ENCODE measurements around the gene CCDC158. TPM values are rescaled to one million over a fixed set of nuclear protein-coding genes. Genes with fewer than 3 reads are reported as not detected.

The CCDC158 gene
- total and polyA plus RNA-seq, 2 donors (not counting 3 experiments of a cell fraction or from before 2014, with no cell fraction given): not detected

DNA sequence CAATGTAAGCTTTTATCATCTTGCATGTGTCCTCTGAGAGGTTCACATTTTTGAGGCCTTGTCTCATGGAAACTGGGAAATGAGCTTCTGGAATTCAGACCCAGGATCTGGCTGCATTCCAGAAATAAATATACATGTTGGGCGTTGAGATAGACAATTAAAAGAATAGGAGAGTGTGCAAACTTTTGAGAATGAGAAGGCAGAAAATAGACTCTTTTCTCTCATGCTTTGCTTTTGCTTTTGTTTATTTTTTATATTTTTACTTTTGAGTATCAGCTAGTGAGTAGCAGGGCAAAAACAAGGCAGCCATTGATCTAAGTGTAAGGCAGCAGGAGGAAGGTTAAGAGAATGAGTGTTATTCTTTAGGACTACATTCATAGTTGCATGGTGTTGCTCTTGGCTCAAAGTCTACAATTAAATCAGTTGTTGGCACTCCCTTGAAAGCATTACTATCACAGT is 26.5 kb upstream of the CCDC158 start:
- ChIA-PET POLR2A (no interaction called here), CTCF (interaction anchor here (1.0 to 2.6 kb wide), 3 partner anchors 8 to 57 kb away, joined by 3 to 12 read pairs (median 3); partner anchors contain the start of gene CCDC158)
- no peak overlapping the region for H2AFZ ChIP-seq (ENCODE audit: low read depth, low read length)
- no TSS peak for BruUV-seq (replicated peaks)
- H3K4me1 ChIP-seq (ENCODE audit: control insufficient read depth, extremely low read depth, insufficient read depth, low read length): peaks cover 24% of the 10 kb centered on the region
- no peak overlapping the region for H3K9ac ChIP-seq (replicated peaks; ENCODE audit: extremely low read depth, insufficient read depth, low read length)
- H3K36me3 ChIP-seq (ENCODE audit: control insufficient read depth in 2 of 2, extremely low read depth in 1 of 2, insufficient read depth in 2 of 2, low read length in 2 of 2): no peaks in the 10 kb centered on the region
- H4K20me1 ChIP-seq (replicated peaks; ENCODE audit: control insufficient read depth, extremely low read depth, insufficient read depth, low read length): no peaks in the 10 kb centered on the region
- peak; percentile 83 for DNase-seq (ENCODE audit: low read depth, low spot score)
- intact Hi-C loops (cut with micrococcal nuclease) (no loop called here), dilution Hi-C loops (cut with MboI; ENCODE audit: extremely low pct_ligation_motif_present, low sequenced_read_pairs) (no loop called here)
- no peak overlapping the region for H3K27ac ChIP-seq (ENCODE audit: insufficient read depth, low read depth, low read length)
- no peaks in the 10 kb centered on the region for H3K9me3 ChIP-seq (replicated peaks; ENCODE audit: control insufficient read depth, insufficient read depth, low read length)
- peaks cover 12 to 19% of the 10 kb centered on the region in 2 experiments for H3K27me3 ChIP-seq (ENCODE audit: control insufficient read depth in 2 of 2, insufficient read depth in 2 of 2, low read length in 2 of 2)
- TF ChIP-seq JUN (IDR thresholded peaks at IDR 0.05; ENCODE audit: borderline replicate concordance, insufficient read depth, insufficient read length, low read depth) (no peak), POLR2AphosphoS5 (IDR thresholded peaks at IDR 0.05; ENCODE audit: insufficient read depth, low read depth, low read length) (no peak), MYC (IDR thresholded peaks at IDR 0.05; ENCODE audit: low read depth, low read length) (no peak), FOS (IDR thresholded peaks at IDR 0.05; ENCODE audit: borderline replicate concordance, insufficient read depth, low read length) (no peak), GATA2 (IDR thresholded peaks at IDR 0.05; ENCODE audit: insufficient read depth, insufficient read length, low read depth, low read length) (no peak)
- no peaks in the 10 kb centered on the region for H3K9me1 ChIP-seq (replicated peaks; ENCODE audit: control insufficient read depth, extremely low read depth, insufficient read depth, low read length)
- H3K4me2 ChIP-seq (ENCODE audit: insufficient read depth, low read length): no peak overlapping the region
- FAIRE-seq: peak; percentile 69
- H3K4me3 ChIP-seq (replicated peaks in 1 of 3; ENCODE audit: insufficient read depth in 1 of 3, low read depth in 1 of 3, low read length in 3 of 3): no peak overlapping the region
- no peaks in the 10 kb centered on the region for H3K79me2 ChIP-seq (ENCODE audit: control insufficient read depth, insufficient read depth, low read length)

- no peaks in the 10 kb centered on the region for H3K9me1 ChIP-seq (replicated peaks; ENCODE audit: control insufficient read depth, extremely low read depth, insufficient read depth, low read length)
- H3K9me3 ChIP-seq (replicated peaks; ENCODE audit: control insufficient read depth, insufficient read depth, low read length): no peaks in the 10 kb centered on the region
- intact Hi-C loops (cut with micrococcal nuclease) (no loop called here), dilution Hi-C loops (cut with MboI; ENCODE audit: extremely low pct_ligation_motif_present, low sequenced_read_pairs) (no loop called here)
- no peak overlapping the region for H3K4me2 ChIP-seq (ENCODE audit: insufficient read depth, low read length)
- H3K4me1 ChIP-seq (ENCODE audit: control insufficient read depth, extremely low read depth, insufficient read depth, low read length): peaks cover 24% of the 10 kb centered on the region
- no peak overlapping the region for H3K27ac ChIP-seq (ENCODE audit: insufficient read depth, low read depth, low read length)
- FAIRE-seq (no peak), DNase-seq (ENCODE audit: low read depth, low spot score) (no peak)
- H3K9ac ChIP-seq (replicated peaks; ENCODE audit: extremely low read depth, insufficient read depth, low read length): no peak overlapping the region
- ChIA-PET POLR2A (no interaction called here), CTCF (no interaction called here)
- TF ChIP-seq MYC (IDR thresholded peaks at IDR 0.05; ENCODE audit: low read depth, low read length) (no peak), FOS (IDR thresholded peaks at IDR 0.05; ENCODE audit: borderline replicate concordance, insufficient read depth, low read length) (no peak), POLR2AphosphoS5 (IDR thresholded peaks at IDR 0.05; ENCODE audit: insufficient read depth, low read depth, low read length) (no peak)
- TF ChIP-seq, protein P1, sequence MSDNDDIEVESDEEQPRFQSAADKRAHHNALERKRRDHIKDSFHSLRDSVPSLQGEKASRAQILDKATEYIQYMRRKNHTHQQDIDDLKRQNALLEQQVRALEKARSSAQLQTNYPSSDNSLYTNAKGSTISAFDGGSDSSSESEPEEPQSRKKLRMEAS (IDR thresholded peaks at IDR 0.05; ENCODE audit: insufficient read depth, insufficient read length): no peak
- BruUV-seq (replicated peaks): no TSS peak
- no peak overlapping the region for H2AFZ ChIP-seq (ENCODE audit: low read depth, low read length)
- no peaks in the 10 kb centered on the region for H4K20me1 ChIP-seq (replicated peaks; ENCODE audit: control insufficient read depth, extremely low read depth, insufficient read depth, low read length)
- H3K4me3 ChIP-seq (replicated peaks in 1 of 3; ENCODE audit: insufficient read depth in 1 of 3, low read depth in 1 of 3, low read length in 3 of 3): no peak overlapping the region
- H3K27me3 ChIP-seq (ENCODE audit: control insufficient read depth in 2 of 2, insufficient read depth in 2 of 2, low read length in 2 of 2): peaks cover 14 to 19% of the 10 kb centered on the region in 2 experiments
- no peaks in the 10 kb centered on the region for H3K79me2 ChIP-seq (ENCODE audit: control insufficient read depth, insufficient read depth, low read length)
- no peaks in the 10 kb centered on the region for H3K36me3 ChIP-seq (ENCODE audit: control insufficient read depth in 2 of 2, extremely low read depth in 1 of 2, insufficient read depth in 2 of 2, low read length in 2 of 2)
Measured at GRCh38 chr4:76445911-76446310, 25.0 kb upstream of the CCDC158 start.

All from endothelial cell of umbilical vein (primary cell).